ENCODE data around the gene SLC9A9. TPM values are rescaled to one million over a fixed set of nuclear protein-coding genes. Genes with fewer than 3 reads are reported as not detected.

SLC9A9 gene
- total and polyA plus RNA-seq, 10 of the 15 experiments (the other 5 are each of a cell fraction or from before 2014, with no cell fraction given): 3.5 to 14.2 (median 9.3) TPM

DNA sequence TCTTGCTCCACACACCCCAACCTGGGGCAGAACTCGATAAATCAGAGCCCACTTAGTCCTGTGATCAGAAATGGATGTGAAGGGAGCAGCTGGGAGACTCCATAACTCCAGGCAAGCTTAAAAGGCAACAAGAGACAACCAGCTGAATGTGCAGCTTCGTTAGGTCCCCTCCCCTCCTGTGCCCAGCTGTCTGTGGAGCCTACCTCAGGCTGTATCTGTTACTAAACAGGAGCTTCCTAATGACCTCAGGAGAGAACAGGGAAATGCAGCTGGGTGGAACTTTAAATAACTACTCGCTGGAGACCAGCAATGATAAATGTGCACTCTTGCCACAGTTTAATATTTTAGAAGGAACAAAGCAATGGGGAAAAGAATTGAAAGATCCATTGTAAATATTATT is 25.9 kb downstream of the SLC9A9 start:
- POLR2A ChIA-PET: no interaction called here
- Histone ChIP-seq H3K4me3 (no peak overlapping the region), H3K79me2 (ENCODE audit: control insufficient read depth, insufficient read depth, low read length) (no peaks in the 10 kb centered on the region), H3K4me2 (ENCODE audit: control insufficient read depth, insufficient read depth) (no peak overlapping the region), H3K9me3 (replicated peaks; ENCODE audit: control insufficient read depth, insufficient read depth, low read length) (peaks cover 2% of the 10 kb centered on the region; the same call in 2 of the 3 replicates), H3K27ac (ENCODE audit: control insufficient read depth, insufficient read depth) (no peak overlapping the region), H2AFZ (ENCODE audit: control insufficient read depth, low read depth, low read length) (peak overlapping the region; percentile 12; the same call in 1 of the 2 replicates), H3K27me3 (replicated peaks in 1 of 2; ENCODE audit: control insufficient read depth in 2 of 2, insufficient read depth in 2 of 2, low read length in 1 of 2) (no peaks in the 10 kb centered on the region), H3K9ac (ENCODE audit: control insufficient read depth, insufficient read depth, low read length) (no peak overlapping the region), H4K20me1 (ENCODE audit: control insufficient read depth, insufficient read depth) (no peaks in the 10 kb centered on the region), H3K4me1 (ENCODE audit: control insufficient read depth, insufficient read depth, low read length) (peaks cover 21% of the 10 kb centered on the region), H3K36me3 (ENCODE audit: control insufficient read depth in 2 of 2, insufficient read depth in 2 of 2, low read length in 1 of 2) (no peaks in the 10 kb centered on the region)
- BruUV-seq (replicated peaks): no TSS peak
- CTCF ChIA-PET: interaction anchor here (1.2 kb wide), 1 partner anchor 11 kb away, joined by 3 read pairs; no protein-coding TSS in a partner anchor
- intact Hi-C loops (cut with micrococcal nuclease; ENCODE audit: unreplicated experiment): no loop called here
- TF ChIP-seq, protein P1, sequence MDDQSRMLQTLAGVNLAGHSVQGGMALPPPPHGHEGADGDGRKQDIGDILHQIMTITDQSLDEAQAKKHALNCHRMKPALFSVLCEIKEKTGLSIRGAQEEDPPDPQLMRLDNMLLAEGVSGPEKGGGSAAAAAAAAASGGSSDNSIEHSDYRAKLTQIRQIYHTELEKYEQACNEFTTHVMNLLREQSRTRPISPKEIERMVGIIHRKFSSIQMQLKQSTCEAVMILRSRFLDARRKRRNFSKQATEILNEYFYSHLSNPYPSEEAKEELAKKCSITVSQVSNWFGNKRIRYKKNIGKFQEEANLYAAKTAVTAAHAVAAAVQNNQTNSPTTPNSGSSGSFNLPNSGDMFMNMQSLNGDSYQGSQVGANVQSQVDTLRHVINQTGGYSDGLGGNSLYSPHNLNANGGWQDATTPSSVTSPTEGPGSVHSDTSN (IDR thresholded peaks at IDR 0.05; ENCODE audit: insufficient replicate concordance, low read depth, low read length): no peak
- TF ChIP-seq SMARCA5 (IDR thresholded peaks at IDR 0.05) (no peak), RB1 (IDR thresholded peaks at IDR 0.05; ENCODE audit: borderline replicate concordance) (no peak), TCF12 (IDR thresholded peaks at IDR 0.05; ENCODE audit: low read depth, low read length) (no peak), TCF3 (IDR thresholded peaks at IDR 0.05; ENCODE audit: borderline replicate concordance, insufficient read depth, low read depth, low read length) (no peak), SMAD5 (IDR thresholded peaks at IDR 0.05; ENCODE audit: low read depth) (no peak), CREB1 (IDR thresholded peaks at IDR 0.05; ENCODE audit: low read depth) (no peak), BRCA1 (IDR thresholded peaks at IDR 0.05; ENCODE audit: low read depth, low read length) (no peak), BMI1 (IDR thresholded peaks at IDR 0.05; ENCODE audit: borderline replicate concordance) (no peak), NFYB (IDR thresholded peaks at IDR 0.05; ENCODE audit: insufficient read depth, low read depth, low read length) (no peak), SIN3A (IDR thresholded peaks at IDR 0.05; ENCODE audit: low read depth, low read length) (no peak), SMAD1 (IDR thresholded peaks at IDR 0.05; ENCODE audit: low read depth, partially characterized antibody) (no peak), MYC (IDR thresholded peaks at IDR 0.05; ENCODE audit: insufficient read depth, insufficient read length, insufficient replicate concordance, low read length, severe bottlenecking) (no peak)
- TF ChIP-seq, protein P2, sequence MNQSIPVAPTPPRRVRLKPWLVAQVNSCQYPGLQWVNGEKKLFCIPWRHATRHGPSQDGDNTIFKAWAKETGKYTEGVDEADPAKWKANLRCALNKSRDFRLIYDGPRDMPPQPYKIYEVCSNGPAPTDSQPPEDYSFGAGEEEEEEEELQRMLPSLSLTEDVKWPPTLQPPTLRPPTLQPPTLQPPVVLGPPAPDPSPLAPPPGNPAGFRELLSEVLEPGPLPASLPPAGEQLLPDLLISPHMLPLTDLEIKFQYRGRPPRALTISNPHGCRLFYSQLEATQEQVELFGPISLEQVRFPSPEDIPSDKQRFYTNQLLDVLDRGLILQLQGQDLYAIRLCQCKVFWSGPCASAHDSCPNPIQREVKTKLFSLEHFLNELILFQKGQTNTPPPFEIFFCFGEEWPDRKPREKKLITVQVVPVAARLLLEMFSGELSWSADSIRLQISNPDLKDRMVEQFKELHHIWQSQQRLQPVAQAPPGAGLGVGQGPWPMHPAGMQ (IDR thresholded peaks at IDR 0.05; ENCODE audit: borderline replicate concordance): no peak
- SMC1A ChIA-PET (ENCODE audit: uncharacterized antibody, unreplicated experiment): no interaction called here
- in situ Hi-C loops (cut with MboI): no loop called here
- ATAC-seq: no peak
- RAD21 ChIA-PET (ENCODE audit: unreplicated experiment): no interaction called here
- FAIRE-seq: no peak
- no peak for DNase-seq (ENCODE audit: low read depth, low spot score)
- WGBS (ENCODE audit: insufficient coverage, insufficient replicate concordance, low lambda C conversion rate, missing lambda C conversion rate): 77% methylated on average over 3 of the region's 3 CpGs
